8988T (cell line): ENCODE measurements around the gene FCRL2.
"Not testable (repeated sequence)": the region's sequence is repeated elsewhere in the genome, so short reads cannot be mapped to it uniquely, and the experiment has no call there.

Source experiments
- DNase-seq: peaks from one replicate; pipeline ENCODE4 v3.0.0; 2011

Gene FCRL2

DNA sequence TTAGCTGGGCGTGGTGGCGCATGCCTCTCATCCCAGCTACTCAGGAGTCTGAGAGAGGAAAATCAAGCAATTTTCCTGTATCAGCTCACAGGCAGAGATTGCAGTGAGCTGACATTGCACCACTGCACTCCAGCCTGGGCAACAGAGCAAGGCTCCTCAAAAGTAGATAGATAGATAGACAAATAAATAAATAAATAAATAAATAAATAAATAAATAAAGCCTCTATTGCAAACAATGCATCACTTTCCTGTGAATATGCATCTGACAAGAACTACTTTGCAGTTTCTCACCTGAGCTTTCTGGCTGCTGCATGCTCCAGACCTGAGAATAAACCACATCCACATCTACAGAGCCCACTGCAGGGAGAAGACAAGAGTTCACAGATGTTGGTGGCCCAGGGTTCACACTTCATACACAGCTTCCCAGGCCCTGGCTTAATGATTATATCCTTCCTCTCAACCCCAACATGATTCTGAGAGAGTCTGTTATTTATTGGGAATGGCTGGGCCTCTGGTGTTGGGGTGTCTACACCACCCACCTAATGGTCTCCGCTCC lies 28.6 kb downstream of the FCRL2 start:
- no peak for DNase-seq

- DNase-seq: no peak
Observed at GRCh38 chr1:157739229-157739901, 37.6 kb downstream of the FCRL2 start.

GRCh38 chr1:157735991-157736390 lies 40.9 kb downstream of the FCRL2 start:
- DNase-seq: not testable (repeated sequence)

DNA sequence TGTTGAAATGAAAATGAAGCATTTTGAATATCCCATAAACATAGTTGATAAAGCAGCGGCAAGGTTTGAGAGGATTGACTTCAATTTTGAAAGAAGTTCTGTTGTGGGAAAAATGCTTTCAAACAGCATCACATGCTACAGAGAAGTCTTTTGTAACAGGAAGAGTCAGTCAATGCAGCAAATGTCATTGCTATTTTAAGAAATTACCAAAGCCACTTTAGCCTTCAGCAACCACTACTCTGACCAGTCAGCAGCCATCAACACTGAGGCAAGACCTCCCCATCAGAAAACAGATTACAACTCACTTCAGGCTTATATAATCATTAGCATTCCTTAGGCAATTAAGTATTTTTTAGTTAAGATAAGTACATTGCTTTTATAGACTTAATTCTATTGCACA lies 42.6 kb downstream of the FCRL2 start:
- no peak for DNase-seq

GRCh38 chr1:157732755-157733154 lies 44.2 kb downstream of the FCRL2 start:
- DNase-seq: no peak

- DNase-seq: no peak
Observed at GRCh38 chr1:157725221-157725577, 51.7 kb downstream of the FCRL2 start.

DNA sequence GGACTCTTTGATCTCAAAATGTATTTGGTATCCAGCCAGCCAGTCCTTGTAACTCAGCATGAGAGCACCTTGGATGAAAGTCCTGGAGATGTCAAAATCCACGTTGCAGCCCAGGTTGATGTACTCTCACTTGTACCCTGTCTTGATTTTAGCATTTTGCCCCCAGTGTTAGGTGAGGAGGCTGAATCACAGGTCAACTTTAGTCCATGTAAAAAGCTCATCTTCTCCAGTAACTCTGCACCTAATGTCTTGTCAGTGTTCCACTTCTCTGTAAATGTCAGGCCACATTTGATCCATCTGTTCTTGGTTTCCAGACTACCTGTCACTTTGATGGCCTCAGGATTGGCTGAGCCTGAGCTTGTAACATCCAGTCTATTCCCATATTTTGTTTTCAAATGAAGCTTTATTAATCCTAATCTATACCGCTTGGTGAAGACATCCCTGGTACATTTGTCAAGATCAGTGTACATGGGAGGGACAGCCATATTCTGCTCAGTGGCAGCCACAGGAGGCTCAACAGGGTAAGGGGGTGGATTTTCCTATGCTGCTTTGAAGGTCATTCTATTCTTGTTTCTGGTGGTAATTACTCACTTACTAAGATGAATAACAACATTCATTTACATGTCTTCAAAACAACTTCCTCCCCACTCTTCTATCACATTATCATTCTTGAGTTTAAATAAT lies 52.3 kb downstream of the FCRL2 start:
- DNase-seq: no peak

- DNase-seq: no peak
Observed at GRCh38 chr1:157723157-157723556, 53.8 kb downstream of the FCRL2 start.

GRCh38 chr1:157721985-157722384 lies 54.9 kb downstream of the FCRL2 start:
- DNase-seq: no peak

DNA sequence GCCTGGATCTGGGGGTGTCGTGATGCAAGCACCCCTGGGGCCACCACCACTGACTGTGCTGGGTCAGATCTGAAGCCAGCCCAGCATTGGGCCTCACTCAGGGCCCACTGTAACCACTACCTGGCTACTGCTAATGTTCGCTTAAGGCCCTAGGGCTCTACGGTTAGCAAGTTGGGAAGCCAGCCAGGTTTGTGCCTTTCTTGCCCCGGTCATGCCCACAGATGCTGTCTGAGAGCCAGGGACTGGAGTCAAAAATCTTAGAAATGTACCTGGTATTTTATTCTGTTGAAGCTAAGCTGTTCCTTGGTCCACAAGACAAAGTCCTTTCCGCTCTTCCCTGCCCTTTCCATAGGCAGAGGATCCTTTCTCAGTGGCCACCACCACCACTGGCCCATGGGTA lies 61.2 kb downstream of the FCRL2 start:
- DNase-seq: no peak

DNA sequence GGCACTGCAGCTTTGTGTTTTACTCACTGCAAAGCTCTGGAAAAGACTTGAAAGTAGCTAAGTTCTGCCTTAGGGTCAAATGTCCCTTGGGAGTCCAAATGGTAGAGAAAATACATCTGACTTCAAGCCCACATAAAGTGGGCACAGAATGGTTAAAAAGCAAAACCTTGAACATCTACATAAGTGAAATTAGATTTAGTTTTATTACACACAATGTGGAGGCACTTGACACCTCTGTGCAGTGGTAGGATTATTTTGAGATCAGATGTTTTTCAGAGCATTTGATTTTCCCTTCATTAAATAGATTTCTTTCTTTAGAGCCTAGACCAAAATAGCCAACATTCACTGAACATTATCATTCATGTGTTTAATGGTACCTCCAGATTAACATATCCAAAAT lies 65.1 kb downstream of the FCRL2 start:
- no peak for DNase-seq

GRCh38 chr1:157704878-157705277 lies 72.1 kb downstream of the FCRL2 start:
- no peak for DNase-seq

- DNase-seq: no peak
Observed at GRCh38 chr1:157703981-157704380, 73.0 kb downstream of the FCRL2 start.

- no peak for DNase-seq
Observed at GRCh38 chr1:157702308-157702825, 74.6 kb downstream of the FCRL2 start.

DNA sequence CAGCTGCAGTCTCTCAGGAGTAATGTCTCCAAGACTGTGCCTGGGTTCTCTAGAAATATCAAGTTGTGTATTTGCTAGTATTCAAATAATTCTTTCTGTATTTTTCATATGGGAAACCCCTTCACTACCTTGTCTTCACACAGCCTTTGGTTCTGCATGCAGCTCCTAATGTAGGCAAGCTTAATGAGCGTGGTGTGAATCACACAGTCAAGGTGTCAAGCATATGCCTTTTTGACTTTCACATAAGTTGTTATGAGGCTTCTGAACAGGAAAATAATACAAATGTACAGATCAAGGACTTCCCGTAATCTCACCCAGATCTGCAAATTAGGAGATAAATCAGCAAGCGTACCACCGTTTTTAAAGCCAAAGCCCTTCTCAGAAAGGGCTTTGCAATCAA lies 76.2 kb downstream of the FCRL2 start, which contains the start of gene FCRL3:
Gene FCRL3 (minus strand): TSS at position 38 of the 400 bp plus-strand sequence. CDS start 280 bp downstream, outside the sequence.
- no peak for DNase-seq

- DNase-seq: no peak
Observed at GRCh38 chr1:157700305-157700704, 76.6 kb downstream of the FCRL2 start.

GRCh38 chr1:157697781-157698569 lies 79.0 kb downstream of the FCRL2 start:
- no peak for DNase-seq

DNA sequence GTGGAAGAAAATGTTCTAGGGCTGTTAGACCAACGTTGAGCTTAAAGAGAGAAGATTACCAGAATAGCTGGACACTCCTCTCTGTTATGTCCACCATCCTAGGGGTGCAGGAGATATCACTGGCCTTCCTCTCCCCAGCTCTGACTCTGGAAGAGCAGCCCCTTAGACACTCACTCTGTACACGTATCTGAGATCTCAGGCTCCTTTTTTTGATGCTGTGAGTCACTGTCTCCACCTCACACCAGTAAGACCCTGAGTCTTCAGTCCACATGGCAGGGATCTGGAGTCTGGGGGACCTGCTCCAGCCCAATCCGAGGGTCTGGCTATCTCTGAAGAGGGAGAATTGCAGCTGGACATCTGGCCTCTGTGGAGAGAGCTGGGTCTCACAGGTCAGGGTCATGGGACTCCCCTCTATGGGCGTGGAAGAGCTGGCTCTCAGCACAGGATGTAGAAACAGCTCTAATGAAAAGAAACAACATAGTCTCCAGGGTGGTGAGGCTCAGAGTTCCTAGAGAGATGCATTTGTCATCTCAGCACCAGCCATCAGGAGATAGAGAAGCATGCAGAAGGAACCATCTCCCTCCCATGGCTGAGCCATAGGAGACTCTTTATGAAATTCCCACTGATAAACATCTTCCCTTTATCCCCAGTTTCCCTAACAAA lies 79.8 kb downstream of the FCRL2 start:
- no peak for DNase-seq
